Stimulated activated CD8-positive, alpha-beta memory T cell treated with anti-CD3 and anti-CD28 coated beads, Interleukin-7, amount 100 ng/mL, for 48 hours (primary cell): ENCODE results near the gene PLCG1.

ENCODE experiments used
- DNase-seq, 2 donors: peaks; one replicate each; pipeline ENCODE4 v3.0.0-alpha.2; 2020; ENCODE audit warnings: low read depth in 1 of 2; ENCODE audit errors: extremely low read depth in 1 of 2

PLCG1 gene

GRCh38 chr20:41202426-41202825, 65.1 kb downstream of the PLCG1 start:
- DNase-seq: no peak

- DNase-seq: no peak
Observed at GRCh38 chr20:41203660-41204059, 66.3 kb downstream of the PLCG1 start.

GRCh38 chr20:41204304-41205265, 67.2 kb downstream of the PLCG1 start:
- no peak for DNase-seq

- no peak for DNase-seq
Observed at GRCh38 chr20:41205313-41205712, 68.0 kb downstream of the PLCG1 start.

- no peak for DNase-seq
Observed at GRCh38 chr20:41213150-41213820, 75.9 kb downstream of the PLCG1 start.

- DNase-seq: no peak
Observed at GRCh38 chr20:41214202-41214601, 76.9 kb downstream of the PLCG1 start.

- no peak for DNase-seq
Observed at GRCh38 chr20:41214666-41215065, 77.3 kb downstream of the PLCG1 start.

GRCh38 chr20:41217422-41217821, 80.1 kb downstream of the PLCG1 start:
- DNase-seq: no peak

- DNase-seq: no peak
Observed at GRCh38 chr20:41218466-41218865, 81.1 kb downstream of the PLCG1 start.

- DNase-seq: no peak
Observed at GRCh38 chr20:41219824-41220223, 82.5 kb downstream of the PLCG1 start.

GRCh38 chr20:41221614-41222218, 84.4 kb downstream of the PLCG1 start:
- DNase-seq: no peak

- DNase-seq: no peak
Observed at GRCh38 chr20:41222296-41222695, 85.0 kb downstream of the PLCG1 start.

GRCh38 chr20:41222703-41223102, 85.4 kb downstream of the PLCG1 start:
- DNase-seq: no peak

- DNase-seq: no peak
Observed at GRCh38 chr20:41223112-41223511, 85.8 kb downstream of the PLCG1 start.

GRCh38 chr20:41224281-41224680, 86.9 kb downstream of the PLCG1 start:
- no peak for DNase-seq

- DNase-seq: no peak
Observed at GRCh38 chr20:41225091-41225490, 87.7 kb downstream of the PLCG1 start.

- no peak for DNase-seq
Observed at GRCh38 chr20:41226426-41226825, 89.1 kb downstream of the PLCG1 start.
